HG03175 (cell line): ENCODE results near the gene GNG12.

Experiments used
- ATAC-seq: cut with Tn5 transposase; IDR thresholded peaks from one replicate; pipeline ENCODE4 v1.9.1; 2021; ENCODE audit warnings: mild to moderate bottlenecking, moderate library complexity; ENCODE audit not compliant: unreplicated experiment

GNG12 gene

DNA sequence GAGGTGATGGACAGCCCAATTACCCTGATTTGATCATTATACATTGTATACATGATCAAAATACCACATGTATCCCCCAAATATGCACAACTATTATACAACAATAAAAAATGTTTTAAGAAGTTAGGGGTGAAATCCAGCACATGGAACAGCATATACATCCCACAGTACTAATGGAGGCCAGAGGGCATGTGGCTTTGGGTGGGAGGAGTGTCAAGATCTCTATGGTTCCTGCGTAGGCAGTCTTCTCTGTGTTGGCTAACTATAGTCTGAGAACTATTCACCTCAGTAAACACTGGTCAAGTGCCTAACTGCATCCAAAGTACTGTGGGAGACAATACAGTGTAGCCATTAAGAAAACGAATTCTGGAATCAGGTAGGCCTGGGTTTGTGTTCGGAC lies 74.2 kb downstream of the GNG12 start:
- no peak for ATAC-seq

DNA sequence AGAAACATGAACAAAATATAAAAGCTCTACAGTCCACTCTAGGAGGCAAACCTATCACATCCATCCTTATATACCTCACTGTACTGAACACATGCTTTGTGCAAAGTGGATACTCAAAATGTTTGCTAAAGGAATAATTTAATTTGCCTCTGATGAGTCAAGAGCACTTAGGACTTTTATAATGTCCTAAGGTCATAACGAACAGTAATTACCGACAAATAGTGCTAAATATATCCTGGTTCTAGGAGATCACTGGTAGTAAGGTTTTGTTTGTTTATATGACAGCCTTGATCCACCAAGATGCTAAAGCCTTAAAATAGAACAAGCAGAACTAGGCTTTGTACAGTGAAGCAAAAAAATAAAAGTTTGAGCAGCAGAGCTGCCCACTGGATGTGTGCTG lies 77.6 kb downstream of the GNG12 start:
- ATAC-seq: no peak

DNA sequence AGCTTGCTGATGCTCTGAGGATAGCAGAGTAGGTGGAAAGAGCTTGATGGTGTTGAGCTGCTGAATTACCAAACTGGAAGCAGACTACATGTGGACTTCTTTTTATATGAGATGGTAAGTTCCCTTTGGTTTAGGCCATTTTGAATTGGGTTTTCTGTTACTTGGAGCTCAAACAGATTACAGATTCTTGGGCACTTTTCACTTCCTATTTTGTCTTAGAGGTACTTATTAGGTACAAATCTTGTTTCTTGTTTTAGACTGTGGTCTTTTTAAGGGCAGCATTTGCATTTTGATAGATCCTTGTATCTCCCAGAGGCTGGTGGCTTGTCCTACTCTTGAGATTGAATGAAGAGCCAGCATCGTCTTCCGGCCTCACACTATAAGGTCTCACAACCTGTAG lies 78.1 kb downstream of the GNG12 start:
- no peak for ATAC-seq

DNA sequence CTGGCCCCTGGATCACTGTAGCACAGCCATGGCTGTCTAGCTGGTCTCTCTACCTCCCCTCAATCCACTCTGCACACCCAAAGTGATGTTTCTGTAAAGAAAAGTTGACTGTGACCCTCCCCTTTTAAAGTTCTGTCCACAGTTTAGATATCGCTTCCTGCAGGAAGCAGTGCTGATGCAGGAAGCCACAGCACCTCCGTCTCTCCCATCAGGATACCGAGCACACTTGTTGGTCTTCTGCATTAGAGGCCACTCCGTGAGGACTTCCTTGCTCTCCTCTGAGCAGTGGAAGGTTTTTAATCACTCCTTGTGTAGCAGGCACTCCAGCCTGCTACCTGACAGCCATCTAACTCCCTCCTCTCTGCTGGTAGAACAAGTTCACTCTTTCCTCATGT lies 78.7 kb downstream of the GNG12 start:
- ATAC-seq: no peak

DNA sequence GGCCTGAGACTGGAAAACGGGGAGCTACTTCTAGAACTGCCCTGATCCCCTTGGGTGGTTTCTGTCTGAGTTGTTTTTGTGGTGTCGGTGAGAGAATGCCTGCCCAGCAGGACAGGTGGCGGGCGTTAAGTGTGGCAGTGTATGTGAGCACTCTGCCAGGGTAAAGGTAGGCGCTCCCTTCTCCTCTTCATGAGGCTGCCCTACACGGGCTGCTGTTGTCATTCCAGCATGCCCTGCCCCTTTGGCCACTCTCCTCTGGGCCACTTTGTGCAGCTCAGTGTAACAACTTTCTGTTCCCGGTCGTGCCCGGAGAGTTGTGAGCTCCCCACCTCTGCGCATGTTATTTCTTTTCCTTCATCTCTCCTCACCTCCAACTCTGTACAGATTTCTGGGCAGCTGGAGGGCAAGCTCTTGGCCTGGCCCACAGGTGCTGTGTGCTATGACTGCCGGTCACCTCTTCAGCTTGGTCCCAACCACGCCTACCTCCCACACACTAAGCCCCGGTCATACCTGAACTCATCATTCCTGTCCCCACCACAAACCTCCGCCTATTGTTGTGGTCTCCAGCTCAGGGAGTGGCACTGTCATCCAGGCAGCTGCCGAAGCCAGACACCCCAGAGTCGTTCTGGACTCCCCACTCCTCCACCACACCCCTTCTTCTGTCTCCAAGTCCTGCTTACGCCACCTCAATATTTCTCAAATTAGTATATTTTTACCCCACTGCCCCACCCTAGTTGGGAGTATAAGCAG lies 79.3 kb downstream of the GNG12 start:
- ATAC-seq: no peak

DNA sequence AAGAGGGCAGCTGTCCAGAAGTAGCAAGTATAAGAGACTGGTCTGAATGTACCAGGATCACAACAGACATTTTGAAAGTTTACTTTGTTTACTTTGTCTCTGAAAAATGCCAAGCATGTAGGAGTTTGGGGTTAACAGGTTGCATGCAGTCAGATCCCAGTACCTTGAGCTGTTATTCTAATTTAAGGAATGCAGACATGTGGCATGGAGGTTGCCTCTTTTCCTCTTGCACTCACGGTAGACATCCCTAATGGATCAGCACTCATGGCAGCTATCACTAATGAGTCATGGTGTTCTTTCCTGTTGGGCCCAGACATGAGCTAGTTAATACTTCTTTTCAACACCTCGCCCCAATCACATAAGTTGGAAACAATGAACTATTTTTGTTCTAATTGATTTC lies 81.0 kb downstream of the GNG12 start:
- ATAC-seq: no peak

DNA sequence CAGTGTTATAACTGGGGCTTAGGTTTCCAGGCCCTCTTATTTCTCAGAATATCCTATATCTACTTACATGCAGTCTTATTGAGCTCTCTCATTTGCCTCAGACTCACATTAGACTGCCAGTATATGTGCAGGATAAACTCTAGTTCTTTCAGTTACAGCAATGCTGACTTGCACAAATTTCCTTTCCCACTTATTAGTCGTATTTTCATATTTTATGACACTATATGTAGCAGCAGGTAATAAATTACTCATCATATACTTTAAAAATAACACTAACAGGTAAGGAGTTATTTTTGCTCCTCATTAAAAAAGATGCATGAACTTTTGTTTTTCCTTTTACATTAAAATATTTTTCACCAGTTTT lies 82.6 kb downstream of the GNG12 start:
- no peak for ATAC-seq

DNA sequence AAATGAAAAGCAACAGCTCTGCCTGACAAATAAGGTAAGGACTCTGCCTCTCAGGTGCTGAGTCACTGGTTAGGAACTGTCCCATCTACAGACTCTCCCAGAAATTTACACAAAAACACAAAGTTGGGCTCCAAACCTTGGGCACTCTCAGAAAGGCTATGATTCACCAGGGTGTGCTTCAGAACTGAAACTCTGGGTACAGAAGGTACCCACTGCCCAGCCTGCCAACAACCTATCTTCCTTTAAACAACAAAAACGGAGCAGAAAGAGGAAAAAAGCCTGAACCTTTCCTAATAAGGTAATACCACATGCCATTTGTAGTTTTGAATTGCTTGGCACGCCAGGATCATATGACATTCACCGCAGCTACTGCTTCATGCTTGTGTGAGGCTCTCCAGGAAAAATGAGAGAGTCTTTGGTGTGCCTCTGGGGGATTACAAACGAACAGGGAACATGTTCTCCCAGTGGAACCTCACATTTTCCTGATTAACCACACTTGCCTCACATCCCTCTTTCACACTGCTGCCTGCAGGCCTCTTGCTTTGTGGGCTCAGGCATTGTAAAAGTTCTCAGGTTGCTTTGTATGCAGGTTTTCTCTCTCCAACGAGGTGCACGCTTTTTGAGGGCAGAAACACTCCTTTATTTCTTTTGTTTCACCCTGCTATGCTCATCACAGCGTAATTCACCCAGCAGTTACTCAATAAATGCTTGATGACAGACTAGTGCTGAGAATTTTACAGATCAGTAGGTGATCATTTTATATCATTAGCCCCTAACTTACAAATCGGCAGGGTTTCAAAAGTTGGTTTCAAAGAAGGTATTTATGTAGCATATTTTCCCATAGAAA lies 83.2 kb downstream of the GNG12 start:
- no peak for ATAC-seq

DNA sequence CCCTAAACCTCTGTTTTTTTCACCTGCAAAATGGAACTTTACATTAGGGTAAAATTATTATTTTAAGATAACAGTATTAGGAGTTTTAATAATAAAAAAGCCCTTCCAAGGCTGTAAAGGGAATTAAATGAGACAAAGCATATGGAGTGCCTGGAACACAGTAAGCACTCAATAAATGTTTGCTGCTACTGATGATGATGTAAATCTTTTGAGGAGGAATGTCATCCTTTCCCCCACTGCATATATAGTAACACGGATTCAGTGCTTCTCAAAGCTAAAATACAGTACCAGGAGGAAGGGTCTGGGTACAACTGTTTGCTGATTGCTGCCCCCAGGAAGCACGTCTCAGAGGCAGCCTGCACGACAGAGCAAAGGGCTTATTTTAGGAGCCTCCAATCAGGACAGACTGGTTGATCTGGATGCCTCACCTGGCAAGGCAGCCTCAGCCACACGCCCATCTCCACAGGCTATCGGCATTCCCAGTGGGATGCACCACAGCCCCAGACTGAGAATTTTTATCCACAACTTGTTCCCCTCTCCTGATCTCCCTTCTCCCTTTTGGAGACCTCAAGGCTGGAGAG lies 83.9 kb downstream of the GNG12 start:
- no peak for ATAC-seq

DNA sequence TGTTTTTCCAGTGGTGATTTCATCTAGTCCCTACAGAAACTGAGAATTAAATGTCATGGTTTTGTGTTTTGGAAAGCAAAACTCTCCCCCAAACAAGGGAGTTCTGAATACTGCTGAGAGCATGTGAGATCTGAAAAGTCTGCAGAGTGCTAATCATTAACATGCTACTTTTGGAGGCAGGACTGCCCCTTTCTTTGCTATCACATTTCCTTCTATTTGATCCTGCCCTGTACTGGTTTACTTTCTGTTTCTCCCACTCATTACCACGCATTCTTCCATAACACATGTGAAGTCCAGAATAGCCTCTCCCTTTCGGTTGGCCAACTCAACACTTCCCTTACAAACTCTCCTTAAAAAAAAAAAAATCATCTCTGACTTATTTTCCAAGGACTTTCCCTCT lies 84.6 kb downstream of the GNG12 start:
- peak; percentile 85 for ATAC-seq

DNA sequence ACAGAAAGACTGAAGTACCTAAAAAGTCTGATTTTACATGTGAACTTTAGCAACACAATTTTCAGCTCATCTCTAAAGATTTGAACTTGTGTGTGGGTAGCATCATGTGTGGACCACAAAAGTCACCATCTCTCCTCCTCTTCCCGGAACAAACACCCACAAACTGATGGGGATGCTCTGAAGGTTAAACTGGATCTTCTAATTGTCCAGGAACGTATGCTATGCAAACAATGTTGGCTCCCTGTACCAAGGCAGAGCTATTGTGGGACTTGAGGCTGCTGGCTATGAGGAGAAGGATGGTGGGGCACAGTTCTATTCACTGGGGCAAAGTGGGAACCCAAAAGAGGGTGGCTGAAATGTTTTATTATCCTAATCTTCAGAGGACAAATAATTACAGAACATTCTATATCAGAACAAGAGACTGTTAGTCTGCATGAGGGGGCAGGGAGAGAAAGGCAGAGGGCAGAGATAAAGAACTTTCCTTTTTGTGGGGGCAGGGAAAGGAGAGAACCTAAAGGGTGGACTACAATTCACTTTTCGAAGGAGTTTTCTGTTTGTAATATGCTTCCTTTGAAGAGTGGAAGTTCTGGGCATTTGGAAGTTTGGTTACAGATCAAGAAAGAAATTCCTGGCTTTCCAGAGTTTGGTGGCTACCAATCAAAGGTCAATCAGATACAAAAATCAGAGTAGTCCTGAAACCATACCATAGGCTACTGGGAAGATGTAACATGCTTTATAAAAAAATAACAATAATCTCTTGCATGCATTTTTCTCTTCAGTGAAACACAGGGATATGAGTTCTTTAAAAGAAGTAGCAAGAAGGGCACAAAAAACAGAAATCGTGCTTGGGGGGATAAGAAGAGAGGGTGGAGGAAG lies 85.4 kb downstream of the GNG12 start:
- no peak for ATAC-seq

DNA sequence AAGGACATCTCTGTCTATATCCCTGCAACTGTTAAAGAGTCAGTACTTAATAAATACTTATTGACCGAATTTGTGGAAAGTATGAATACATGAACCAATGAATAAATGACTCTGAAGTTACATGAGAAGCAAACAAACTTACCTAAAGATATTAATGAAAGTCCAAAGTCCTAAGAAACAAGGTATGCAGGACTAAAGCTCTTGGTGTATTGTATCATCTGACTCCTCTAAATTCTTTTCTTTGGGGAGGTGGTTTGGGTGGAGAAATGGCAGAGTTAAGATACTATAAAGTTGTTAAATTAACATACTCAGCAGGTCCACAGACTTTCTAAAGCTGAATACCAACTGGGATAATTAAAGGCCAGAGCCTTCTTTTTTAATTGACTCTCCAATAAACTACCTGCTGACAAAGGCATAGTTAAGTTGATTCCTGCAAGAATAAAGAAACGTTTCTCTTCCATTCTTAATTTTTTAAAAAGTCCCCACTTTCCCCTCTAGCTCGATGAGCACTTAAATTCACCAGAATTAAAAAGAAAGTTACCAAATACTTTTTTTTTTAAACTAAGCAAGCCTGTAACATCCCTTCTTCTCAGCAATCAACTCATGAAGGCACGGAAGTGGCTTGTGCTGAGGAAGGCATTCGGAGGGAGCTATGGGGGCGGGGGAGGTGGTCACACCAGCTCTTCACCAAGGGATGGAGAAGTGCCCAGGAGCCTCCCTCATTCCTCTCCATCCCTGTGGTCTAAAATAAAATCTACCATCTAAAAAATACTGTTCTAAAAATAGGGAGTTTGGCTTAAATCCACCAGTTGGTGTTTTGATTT lies 87.2 kb downstream of the GNG12 start:
- ATAC-seq: no peak

DNA sequence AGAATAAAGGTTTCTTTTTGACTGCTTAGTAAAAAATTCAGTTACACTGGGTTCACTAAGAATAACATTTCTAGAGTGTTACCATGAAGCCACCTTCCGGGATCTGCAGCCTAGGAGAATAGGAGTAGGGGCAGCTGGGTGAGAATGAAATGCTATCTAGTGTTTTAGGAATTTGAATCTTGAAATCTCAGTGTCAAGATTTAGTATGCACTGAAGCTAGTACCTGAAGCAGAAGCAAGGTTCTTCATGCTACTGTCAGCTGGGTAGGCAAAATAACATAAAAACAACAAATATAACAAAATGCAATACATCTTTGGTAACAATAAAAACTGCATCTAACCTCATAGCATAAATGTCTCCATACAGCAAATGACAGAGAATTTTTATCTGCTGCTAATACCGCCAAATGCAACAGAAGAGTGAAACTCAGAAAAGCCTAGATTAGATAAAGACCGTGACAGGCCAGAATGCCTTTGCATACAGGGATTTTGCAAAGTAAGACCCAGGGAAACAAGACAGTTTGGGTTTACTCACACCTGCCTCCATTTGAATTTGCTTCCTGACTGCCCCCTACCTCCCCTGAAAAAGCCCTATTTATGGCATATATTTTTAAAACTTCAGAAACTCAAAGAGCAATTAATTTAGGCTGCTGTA lies 90.1 kb downstream of the GNG12 start:
- ATAC-seq: no peak

DNA sequence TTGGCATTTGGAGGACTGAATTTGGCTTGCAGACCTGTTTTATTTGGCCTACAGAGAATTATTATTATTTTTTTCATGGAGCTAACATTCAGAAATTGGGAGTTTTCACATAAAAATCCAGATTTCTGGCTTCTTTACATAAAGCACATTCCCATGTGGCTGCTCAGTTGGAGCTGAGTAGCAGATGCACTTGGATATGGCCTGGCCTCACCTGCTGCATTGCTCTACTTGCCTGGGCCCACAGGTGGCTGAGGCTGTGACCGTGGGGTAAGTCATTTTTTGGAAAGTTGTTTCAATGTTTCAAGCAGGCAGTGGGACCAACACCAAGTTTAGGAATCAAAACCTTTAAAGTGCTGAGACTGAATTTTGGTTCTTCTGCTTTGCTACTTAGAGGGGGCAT lies 91.5 kb downstream of the GNG12 start:
- ATAC-seq: no peak

DNA sequence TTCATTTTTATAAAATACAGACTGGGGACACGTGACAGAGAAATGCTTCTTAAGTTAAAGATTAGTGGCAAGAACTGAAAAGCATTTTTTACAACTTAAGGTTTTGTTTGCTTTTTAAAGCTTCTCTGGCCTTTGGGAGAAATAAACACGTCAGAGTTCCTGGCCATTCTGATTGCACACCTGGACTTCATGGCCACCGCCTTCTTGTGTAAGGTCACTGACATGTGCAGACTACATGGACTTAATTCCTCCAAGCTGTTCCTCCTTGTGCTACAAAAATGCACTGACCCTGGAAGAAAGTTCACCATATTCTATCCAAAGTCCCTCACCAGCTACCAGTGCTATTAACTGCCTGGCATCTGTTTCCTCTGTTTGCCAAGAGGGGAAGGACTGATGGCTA lies 92.1 kb downstream of the GNG12 start:
- no peak for ATAC-seq

DNA sequence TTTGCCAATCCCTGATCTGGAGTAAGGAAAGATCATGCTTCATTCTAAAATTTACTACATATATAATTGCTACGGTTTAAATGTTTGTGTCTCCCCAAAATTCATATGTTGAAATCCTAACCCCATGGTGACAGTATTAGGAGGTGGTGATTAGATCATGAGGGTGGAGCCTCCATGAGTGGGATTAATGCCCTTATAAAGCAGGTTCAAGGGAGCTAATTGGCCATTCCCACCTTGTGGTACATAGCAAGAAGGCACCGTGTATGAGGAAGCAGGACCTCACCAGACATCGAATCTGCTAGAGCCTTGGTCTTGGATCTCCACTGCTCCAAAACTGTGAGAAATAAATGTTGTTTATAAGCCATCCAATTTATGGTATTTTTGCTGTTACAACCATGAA lies 92.7 kb downstream of the GNG12 start:
- ATAC-seq: no peak

DNA sequence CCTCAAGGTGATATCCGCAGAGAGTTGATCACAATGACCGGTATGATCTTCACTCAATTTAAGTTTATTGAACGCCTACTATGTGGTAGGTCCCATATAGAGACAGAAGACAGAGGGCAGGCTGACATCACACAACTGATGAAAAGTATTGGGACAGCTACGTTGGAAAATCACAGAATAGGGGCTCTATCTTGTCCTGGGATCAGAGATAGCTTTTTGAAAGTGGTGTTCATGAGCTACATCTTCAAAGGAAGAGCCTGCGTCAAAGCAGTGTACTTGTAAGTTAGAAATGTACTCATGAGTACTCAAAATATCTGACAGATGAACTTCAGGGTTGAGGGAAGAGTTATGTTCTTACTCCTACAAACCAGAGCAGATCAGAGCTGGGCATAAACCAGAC lies 93.9 kb downstream of the GNG12 start:
- no peak for ATAC-seq

DNA sequence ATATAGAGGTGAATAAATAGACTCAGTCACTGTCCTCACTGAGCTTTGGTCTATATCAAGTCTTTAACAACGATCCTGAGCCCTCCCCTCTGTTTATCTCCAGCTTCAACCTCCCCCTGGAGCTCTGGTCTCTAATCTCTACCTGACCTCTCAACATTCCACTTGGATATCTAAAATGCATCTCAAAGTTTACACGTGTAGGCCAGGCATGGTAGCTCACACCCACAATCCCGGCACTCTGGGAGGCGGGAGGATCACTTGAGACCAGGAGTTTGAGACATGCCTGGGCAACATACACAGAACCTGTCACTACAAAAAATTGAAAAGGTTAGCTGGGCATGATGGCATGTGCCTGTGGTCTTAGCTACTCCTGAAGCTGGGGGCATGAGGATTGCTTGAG lies 94.9 kb downstream of the GNG12 start:
- ATAC-seq: no peak

DNA sequence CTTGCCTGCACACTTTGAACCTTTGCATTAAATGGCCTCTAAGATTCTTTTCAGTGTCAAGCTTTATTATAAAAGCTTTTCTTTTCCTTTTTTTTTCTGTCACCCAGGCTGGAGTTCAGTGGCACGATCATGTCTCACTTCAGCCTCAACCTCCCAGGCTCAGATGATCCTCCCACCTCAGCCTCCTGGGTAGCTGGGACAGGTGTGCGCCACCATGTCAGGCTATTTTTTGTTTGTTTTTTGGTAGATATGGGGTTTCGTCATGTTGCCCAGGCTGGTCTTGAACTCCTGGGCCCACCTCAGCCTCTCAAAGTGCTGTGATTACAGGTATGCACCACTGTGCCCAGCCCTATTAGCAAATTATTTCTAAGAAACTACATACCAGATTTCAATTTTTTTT lies 95.4 kb downstream of the GNG12 start:
- ATAC-seq: no peak

DNA sequence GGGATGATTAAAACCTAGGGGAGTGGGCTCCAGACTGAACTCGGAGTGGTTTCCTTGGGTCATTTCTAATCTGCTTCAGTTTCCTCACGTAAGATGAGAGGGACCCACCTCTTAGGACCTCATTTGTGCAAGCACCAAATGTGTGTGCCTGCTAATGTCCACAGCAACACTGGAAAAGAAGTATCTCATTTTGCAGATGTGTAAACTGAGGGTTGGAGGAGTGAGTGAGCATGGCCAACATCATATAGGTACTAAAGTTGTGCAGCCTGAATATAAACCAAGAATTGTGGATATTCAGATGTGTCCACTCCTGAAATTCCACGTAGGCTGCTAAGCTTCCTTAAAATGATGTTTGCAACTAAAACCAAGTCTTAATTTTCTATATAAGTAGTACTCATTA lies 96.5 kb downstream of the GNG12 start:
- ATAC-seq: no peak
